HEK293 (cell line): ENCODE data around the gene QPCT.

Experiments
- KLF10 ChIP-seq: fragments of 450-650 bp; IDR thresholded peaks from 2 replicates; pipeline ENCODE4 v1.5.1; 2018; ENCODE audit warnings: missing biosample characterization, mild to moderate bottlenecking, missing genetic modification characterization
- MEIS1 ChIP-seq: sonication (generic); formaldehyde crosslinking; IDR thresholded peaks from 2 replicates; pipeline ENCODE4 v1.8.1; 2022; ENCODE audit warnings: missing genetic modification reagents, mild to moderate bottlenecking, borderline replicate concordance
- OVOL3 ChIP-seq: fragments of 450-650 bp; formaldehyde crosslinking; IDR thresholded peaks from 2 replicates; pipeline ENCODE4 v1.5.1; 2016; ENCODE audit warnings: missing biosample characterization, missing genetic modification characterization
- PRDM1 ChIP-seq: fragments of 450-650 bp; formaldehyde crosslinking; IDR thresholded peaks from 2 replicates; pipeline ENCODE4; 2016; ENCODE audit warnings: missing biosample characterization, missing genetic modification characterization
- REPIN1 ChIP-seq: fragments of 450-650 bp; formaldehyde crosslinking; IDR thresholded peaks from 2 replicates; pipeline ENCODE4 v1.5.1; 2017; ENCODE audit warnings: missing biosample characterization, missing genetic modification characterization, low read depth
- SCRT1 ChIP-seq: fragments of 450-650 bp; formaldehyde crosslinking; IDR thresholded peaks from 2 replicates; pipeline ENCODE4 v1.5.1; 2016; ENCODE audit warnings: missing biosample characterization, missing genetic modification characterization, borderline replicate concordance
- YY1 ChIP-seq: fragments of 450-650 bp; formaldehyde crosslinking; IDR thresholded peaks from 2 replicates; pipeline ENCODE4 v1.5.1; 2018; ENCODE audit warnings: missing biosample characterization, missing genetic modification characterization
- YY2 ChIP-seq: fragments of 450-650 bp; formaldehyde crosslinking; IDR thresholded peaks from 2 replicates; pipeline ENCODE4 v1.5.1; 2016; ENCODE audit warnings: missing biosample characterization, missing genetic modification characterization
- ZFP41 ChIP-seq: fragments of 450-650 bp; formaldehyde crosslinking; IDR thresholded peaks from 2 replicates; pipeline ENCODE4 v1.5.1; 2016; ENCODE audit warnings: missing biosample characterization, missing genetic modification characterization, borderline replicate concordance
- ZNF148 ChIP-seq: fragments of 450-650 bp; formaldehyde crosslinking; IDR thresholded peaks from 2 replicates; pipeline ENCODE4 v1.5.0; 2017; ENCODE audit warnings: missing biosample characterization, missing genetic modification characterization, borderline replicate concordance
- ZNF169 ChIP-seq: fragments of 450-650 bp; formaldehyde crosslinking; IDR thresholded peaks from 2 replicates; pipeline ENCODE4 v1.5.1; 2016; ENCODE audit warnings: missing biosample characterization, missing genetic modification characterization
- ZNF175 ChIP-seq: fragments of 450-650 bp; formaldehyde crosslinking; IDR thresholded peaks from 2 replicates; pipeline ENCODE4 v1.5.1; 2016; ENCODE audit warnings: missing biosample characterization, missing genetic modification characterization
- ZNF221 ChIP-seq: fragments of 450-650 bp; formaldehyde crosslinking; IDR thresholded peaks from 2 replicates; pipeline ENCODE4 v1.5.1; 2017; ENCODE audit warnings: missing biosample characterization, missing genetic modification characterization, borderline replicate concordance
- ZNF274 ChIP-seq, 2 experiments: fragments of 200-500 bp in 1 of 2; fragments of 450-650 bp in 1 of 2; sonication (Bioruptor generic) in 1 of 2; formaldehyde crosslinking in 1 of 2; IDR thresholded peaks; 2 replicates each; pipeline versions ENCODE4 v1.5.1 to v1.6.1; 2014 to 2016; ENCODE audit warnings: borderline replicate concordance in 1 of 2, inconsistent platforms in 1 of 2, low read length in 1 of 2, missing biosample characterization in 1 of 2, missing genetic modification characterization in 1 of 2
- ZNF302 ChIP-seq: fragments of 450-650 bp; formaldehyde crosslinking; IDR thresholded peaks from 2 replicates; pipeline ENCODE4 v1.5.1; 2016; ENCODE audit warnings: missing biosample characterization, missing genetic modification characterization, low read depth
- ZNF341 ChIP-seq: fragments of 450-650 bp; formaldehyde crosslinking; IDR thresholded peaks from 2 replicates; pipeline ENCODE4; 2016; ENCODE audit warnings: low read depth, missing biosample characterization, missing genetic modification characterization
- ZNF37A ChIP-seq: fragments of 450-650 bp; IDR thresholded peaks from 2 replicates; pipeline ENCODE4 v1.5.1; 2018; ENCODE audit warnings: missing biosample characterization, missing genetic modification characterization
- ZNF473 ChIP-seq: fragments of 450-650 bp; formaldehyde crosslinking; IDR thresholded peaks from 2 replicates; pipeline ENCODE4 v1.5.1; 2017; ENCODE audit warnings: missing biosample characterization, missing genetic modification characterization
- ZNF510 ChIP-seq: fragments of 450-650 bp; formaldehyde crosslinking; IDR thresholded peaks from 2 replicates; pipeline ENCODE4 v1.5.1; 2018; ENCODE audit warnings: mild to moderate bottlenecking, missing genetic modification characterization, missing biosample characterization; ENCODE audit not compliant: insufficient replicate concordance
- ZNF558 ChIP-seq: fragments of 450-650 bp; formaldehyde crosslinking; IDR thresholded peaks from 2 replicates; pipeline ENCODE4 v1.5.1; 2016; ENCODE audit warnings: missing biosample characterization, missing genetic modification characterization
- ZNF776 ChIP-seq: fragments of 450-650 bp; formaldehyde crosslinking; IDR thresholded peaks from 2 replicates; pipeline ENCODE4 v1.5.0; 2017; ENCODE audit warnings: missing biosample characterization, missing genetic modification characterization, borderline replicate concordance
- ZNF830 ChIP-seq: fragments of 450-650 bp; IDR thresholded peaks from 2 replicates; pipeline ENCODE4 v1.5.0; 2018; ENCODE audit warnings: missing biosample characterization, missing genetic modification characterization, low read depth, mild to moderate bottlenecking, moderate library complexity
- ZSCAN23 ChIP-seq: fragments of 450-650 bp; formaldehyde crosslinking; IDR thresholded peaks from 2 replicates; pipeline ENCODE4 v1.5.1; 2016; ENCODE audit warnings: missing biosample characterization, missing genetic modification characterization
- TF ChIP-seq, protein P1 (sequence below): fragments of 450-650 bp; formaldehyde crosslinking; IDR thresholded peaks from 2 replicates; pipeline ENCODE4 v1.5.1; 2016; ENCODE audit warnings: missing biosample characterization, missing genetic modification characterization
- TF ChIP-seq, protein P2 (sequence below): fragments of 450-650 bp; formaldehyde crosslinking; IDR thresholded peaks from 2 replicates; pipeline ENCODE4 v1.5.1; 2017; ENCODE audit warnings: missing biosample characterization, missing genetic modification characterization
- TF ChIP-seq, protein P3 (sequence below): fragments of 450-650 bp; formaldehyde crosslinking; IDR thresholded peaks from 2 replicates; pipeline ENCODE4 v1.5.1; 2016; ENCODE audit warnings: missing biosample characterization, missing genetic modification characterization, low read depth
- TF ChIP-seq, protein P4 (sequence below): sonication (generic); formaldehyde crosslinking; IDR thresholded peaks from 2 replicates; pipeline ENCODE4 v1.8.1; 2022; ENCODE audit warnings: mild to moderate bottlenecking, moderate library complexity, missing genetic modification reagents
- TF ChIP-seq, protein P5 (sequence below): fragments of 450-650 bp; formaldehyde crosslinking; IDR thresholded peaks from 2 replicates; pipeline ENCODE4; 2016; ENCODE audit warnings: missing biosample characterization, missing genetic modification characterization

QPCT gene

GRCh38 chr2:37376421-37377186 lies 32.2 kb downstream of the QPCT start (continued):
- TF ChIP-seq, protein P1, sequence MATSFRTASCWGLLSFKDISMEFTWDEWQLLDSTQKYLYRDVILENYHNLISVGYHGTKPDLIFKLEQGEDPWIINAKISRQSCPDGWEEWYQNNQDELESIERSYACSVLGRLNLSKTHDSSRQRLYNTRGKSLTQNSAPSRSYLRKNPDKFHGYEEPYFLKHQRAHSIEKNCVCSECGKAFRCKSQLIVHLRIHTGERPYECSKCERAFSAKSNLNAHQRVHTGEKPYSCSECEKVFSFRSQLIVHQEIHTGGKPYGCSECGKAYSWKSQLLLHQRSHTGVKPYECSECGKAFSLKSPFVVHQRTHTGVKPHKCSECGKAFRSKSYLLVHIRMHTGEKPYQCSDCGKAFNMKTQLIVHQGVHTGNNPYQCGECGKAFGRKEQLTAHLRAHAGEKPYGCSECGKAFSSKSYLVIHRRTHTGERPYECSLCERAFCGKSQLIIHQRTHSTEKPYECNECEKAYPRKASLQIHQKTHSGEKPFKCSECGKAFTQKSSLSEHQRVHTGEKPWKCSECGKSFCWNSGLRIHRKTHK (tag by site-specific recombination), result no peak
- TF ChIP-seq SCRT1 (tag by site-specific recombination) (peak; percentile 39; the same call in 1 of the 2 replicates), PRDM1 (no peak; the same call in 1 of the 2 replicates), KLF10 (tag by site-specific recombination) (peak; percentile 75), ZNF175 (tag by site-specific recombination) (no peak), ZNF558 (tag by site-specific recombination) (0 out of 2 replicates have a peak, but pooled peaks have one; percentile 68), ZNF37A (no peak), ZNF169 (tag by site-specific recombination) (no peak), ZNF302 (tag by site-specific recombination) (no peak), ZNF341 (tag by site-specific recombination) (no peak), ZNF776 (tag by site-specific recombination) (no peak), YY1 (tag by site-specific recombination) (no peak; the same call in 1 of the 2 replicates), YY2 (tag by site-specific recombination) (no peak), ZNF274 (IDR thresholded peaks at IDR 0.05; ENCODE audit: low read length) (no peak), ZNF274 (tag by site-specific recombination; IDR thresholded peaks at IDR 0.05; ENCODE audit: borderline replicate concordance) (no peak), ZSCAN23 (tag by site-specific recombination) (peak; percentile 67; the same call in 1 of the 2 replicates), ZNF830 (tag by site-specific recombination) (no peak), REPIN1 (tag by site-specific recombination) (no peak), ZFP41 (tag by site-specific recombination) (no peak), ZNF148 (tag by site-specific recombination) (no peak), ZNF510 (tag by site-specific recombination) (no peak), ZNF221 (tag by site-specific recombination) (no peak), OVOL3 (tag by site-specific recombination) (peak; percentile 48; the same call in 1 of the 2 replicates), MEIS1 (peak; percentile 88), ZNF473 (tag by site-specific recombination) (no peak)
- TF ChIP-seq, protein P2, sequence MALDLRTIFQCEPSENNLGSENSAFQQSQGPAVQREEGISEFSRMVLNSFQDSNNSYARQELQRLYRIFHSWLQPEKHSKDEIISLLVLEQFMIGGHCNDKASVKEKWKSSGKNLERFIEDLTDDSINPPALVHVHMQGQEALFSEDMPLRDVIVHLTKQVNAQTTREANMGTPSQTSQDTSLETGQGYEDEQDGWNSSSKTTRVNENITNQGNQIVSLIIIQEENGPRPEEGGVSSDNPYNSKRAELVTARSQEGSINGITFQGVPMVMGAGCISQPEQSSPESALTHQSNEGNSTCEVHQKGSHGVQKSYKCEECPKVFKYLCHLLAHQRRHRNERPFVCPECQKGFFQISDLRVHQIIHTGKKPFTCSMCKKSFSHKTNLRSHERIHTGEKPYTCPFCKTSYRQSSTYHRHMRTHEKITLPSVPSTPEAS, result peak; percentile 76
- TF ChIP-seq, protein P3, sequence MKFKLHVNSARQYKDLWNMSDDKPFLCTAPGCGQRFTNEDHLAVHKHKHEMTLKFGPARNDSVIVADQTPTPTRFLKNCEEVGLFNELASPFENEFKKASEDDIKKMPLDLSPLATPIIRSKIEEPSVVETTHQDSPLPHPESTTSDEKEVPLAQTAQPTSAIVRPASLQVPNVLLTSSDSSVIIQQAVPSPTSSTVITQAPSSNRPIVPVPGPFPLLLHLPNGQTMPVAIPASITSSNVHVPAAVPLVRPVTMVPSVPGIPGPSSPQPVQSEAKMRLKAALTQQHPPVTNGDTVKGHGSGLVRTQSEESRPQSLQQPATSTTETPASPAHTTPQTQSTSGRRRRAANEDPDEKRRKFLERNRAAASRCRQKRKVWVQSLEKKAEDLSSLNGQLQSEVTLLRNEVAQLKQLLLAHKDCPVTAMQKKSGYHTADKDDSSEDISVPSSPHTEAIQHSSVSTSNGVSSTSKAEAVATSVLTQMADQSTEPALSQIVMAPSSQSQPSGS (tag by site-specific recombination), result peak; percentile 81
- TF ChIP-seq, protein P4, sequence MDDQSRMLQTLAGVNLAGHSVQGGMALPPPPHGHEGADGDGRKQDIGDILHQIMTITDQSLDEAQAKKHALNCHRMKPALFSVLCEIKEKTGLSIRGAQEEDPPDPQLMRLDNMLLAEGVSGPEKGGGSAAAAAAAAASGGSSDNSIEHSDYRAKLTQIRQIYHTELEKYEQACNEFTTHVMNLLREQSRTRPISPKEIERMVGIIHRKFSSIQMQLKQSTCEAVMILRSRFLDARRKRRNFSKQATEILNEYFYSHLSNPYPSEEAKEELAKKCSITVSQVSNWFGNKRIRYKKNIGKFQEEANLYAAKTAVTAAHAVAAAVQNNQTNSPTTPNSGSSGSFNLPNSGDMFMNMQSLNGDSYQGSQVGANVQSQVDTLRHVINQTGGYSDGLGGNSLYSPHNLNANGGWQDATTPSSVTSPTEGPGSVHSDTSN (CRISPR knock-in tag), result no peak
- TF ChIP-seq, protein P5, sequence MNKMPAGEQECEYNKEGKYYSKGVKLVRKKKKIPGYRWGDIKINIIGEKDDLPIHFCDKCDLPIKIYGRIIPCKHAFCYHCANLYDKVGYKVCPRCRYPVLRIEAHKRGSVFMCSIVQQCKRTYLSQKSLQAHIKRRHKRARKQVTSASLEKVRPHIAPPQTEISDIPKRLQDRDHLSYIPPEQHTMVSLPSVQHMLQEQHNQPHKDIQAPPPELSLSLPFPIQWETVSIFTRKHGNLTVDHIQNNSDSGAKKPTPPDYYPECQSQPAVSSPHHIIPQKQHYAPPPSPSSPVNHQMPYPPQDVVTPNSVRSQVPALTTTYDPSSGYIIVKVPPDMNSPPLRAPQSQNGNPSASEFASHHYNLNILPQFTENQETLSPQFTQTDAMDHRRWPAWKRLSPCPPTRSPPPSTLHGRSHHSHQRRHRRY (tag by site-specific recombination), result no peak; the same call in 1 of the 2 replicates
